T-helper 2 cell treated with Interferon-gamma antibody and Interleukin-4, amounts not matched to agents 100 ng/mL and 5 ng/mL, for 36 hours (primary cell): ENCODE data around the gene TGFB2. TPM values are rescaled to one million over a fixed set of nuclear protein-coding genes. Genes with fewer than 3 reads are reported as not detected.

Experiments
- intact Hi-C: fragments of 100-400 bp; cut with micrococcal nuclease; formaldehyde crosslinking; loops from one replicate; pipeline ENCODE4 v1.15.1; 2023
- total RNA-seq: library from RNA; stranded (reverse); gene quantifications from 2 replicates; pipeline ENCODE4 v1.2.3, GENCODE V29; 2022

Gene TGFB2
- total RNA-seq, 1 donor from 2014 or later, result not detected

DNA sequence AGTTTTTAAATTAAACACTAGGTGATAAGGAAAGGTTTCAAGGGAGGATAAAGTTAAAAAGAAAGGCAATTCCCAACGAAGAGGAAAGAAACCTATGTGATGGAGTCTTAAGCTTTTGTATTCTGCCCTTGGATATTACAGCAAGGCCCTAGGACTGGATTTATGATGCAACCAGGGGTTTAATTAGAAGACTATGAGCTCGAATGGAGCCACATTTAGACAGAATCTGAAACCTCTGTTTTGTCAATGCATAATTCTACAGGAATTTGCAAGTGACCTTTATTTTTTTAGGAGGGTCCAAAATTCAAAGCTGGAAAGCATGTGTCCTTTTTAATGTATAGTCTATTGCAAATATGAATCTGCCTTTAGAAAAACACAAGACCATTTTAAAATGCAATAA, 37.9 kb downstream of the TGFB2 start:
- intact Hi-C loops, result no loop called here

- intact Hi-C loops, result no loop called here
These were observed 38.5 kb downstream of the TGFB2 start for GRCh38 chr1:218383681-218384080.

- intact Hi-C loops, result no loop called here
These were observed 39.5 kb downstream of the TGFB2 start for GRCh38 chr1:218384581-218384993.

DNA sequence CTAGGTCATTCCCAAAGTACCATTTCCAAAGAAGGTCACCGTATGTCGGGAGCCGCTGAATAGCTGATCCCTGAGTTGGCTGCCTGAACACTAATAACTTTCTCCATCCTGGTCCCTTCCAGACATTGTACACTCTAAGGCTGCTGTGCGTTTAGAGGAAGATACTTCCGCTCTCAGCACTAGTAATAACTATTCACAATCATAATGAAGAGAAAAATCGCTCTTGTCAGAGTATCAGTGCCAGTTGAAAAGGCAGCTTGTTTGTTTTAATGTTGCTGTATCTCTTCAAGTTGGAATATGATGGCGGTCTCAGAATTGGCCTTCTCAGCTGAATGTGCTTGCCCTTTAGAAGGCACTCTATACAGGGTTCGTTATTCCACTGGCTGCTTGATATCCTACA, 43.5 kb downstream of the TGFB2 start:
- intact Hi-C loops, result no loop called here

DNA sequence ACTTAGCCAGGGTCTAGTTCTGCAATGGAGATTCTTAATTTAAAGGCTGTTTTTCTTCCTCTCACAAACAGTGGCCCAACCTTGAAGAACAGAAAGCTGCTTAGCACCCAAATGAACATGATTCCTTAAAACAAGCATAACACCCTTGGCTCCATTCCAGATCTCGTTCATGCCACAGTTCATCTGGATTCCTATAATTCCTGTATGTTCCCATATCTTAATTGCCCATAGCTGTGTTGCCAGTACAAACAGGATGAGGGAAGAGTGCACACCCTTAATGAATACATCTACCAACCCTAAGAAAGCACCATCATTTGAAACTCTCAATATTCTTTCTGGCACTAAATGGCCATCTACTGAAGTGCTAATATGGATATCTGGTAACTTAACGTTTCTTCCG, 45.5 kb downstream of the TGFB2 start:
- intact Hi-C loops, result no loop called here

GRCh38 chr1:218392780-218393179, 47.6 kb downstream of the TGFB2 start:
- intact Hi-C loops, result no loop called here

GRCh38 chr1:218394416-218394815, 49.3 kb downstream of the TGFB2 start:
- intact Hi-C loops, result no loop called here

- intact Hi-C loops, result no loop called here
These were observed 49.9 kb downstream of the TGFB2 start for GRCh38 chr1:218394989-218395388.

DNA sequence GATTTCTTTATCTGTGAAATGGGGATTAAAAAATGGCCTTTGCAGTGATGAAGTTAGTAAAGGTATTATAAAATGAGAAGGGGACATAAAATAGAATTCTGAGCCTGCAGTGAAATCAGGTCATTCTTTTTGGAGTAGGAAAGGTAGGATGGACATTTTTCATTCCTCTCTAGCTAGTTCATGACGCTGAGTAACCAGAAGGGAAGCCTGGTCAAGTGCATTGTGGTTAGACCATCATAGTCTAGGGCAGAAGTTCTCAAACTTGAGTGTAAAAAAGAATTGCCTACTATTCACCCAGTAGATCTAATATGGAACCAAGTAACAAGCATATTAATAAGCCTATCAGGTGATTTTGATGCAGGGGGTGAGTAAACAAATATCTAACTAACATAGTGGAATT, 50.8 kb downstream of the TGFB2 start:
- intact Hi-C loops, result no loop called here

GRCh38 chr1:218397752-218398339, 52.7 kb downstream of the TGFB2 start:
- intact Hi-C loops, result no loop called here

DNA sequence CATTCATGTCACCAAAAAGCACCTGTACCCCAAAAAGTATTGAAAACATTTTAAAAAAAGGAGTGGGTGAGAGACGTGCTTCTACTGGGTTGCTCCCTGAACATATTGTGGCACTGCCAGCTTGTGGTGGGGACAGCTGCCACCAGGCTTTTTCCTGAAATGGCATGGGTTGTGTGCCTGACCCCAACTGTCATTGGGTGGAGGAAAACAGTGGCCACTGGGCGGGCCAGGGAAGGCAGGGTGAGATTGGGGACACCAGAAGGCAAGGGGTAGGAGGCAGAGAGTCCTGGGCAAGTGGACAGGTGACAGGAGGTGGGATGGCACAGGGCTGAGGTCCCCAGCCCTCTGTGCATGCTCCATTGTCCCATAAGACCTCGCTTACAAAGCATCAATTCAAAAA, 55.5 kb downstream of the TGFB2 start:
- intact Hi-C loops, result no loop called here

- intact Hi-C loops, result no loop called here
These were observed 56.4 kb downstream of the TGFB2 start for GRCh38 chr1:218401441-218401997.

DNA sequence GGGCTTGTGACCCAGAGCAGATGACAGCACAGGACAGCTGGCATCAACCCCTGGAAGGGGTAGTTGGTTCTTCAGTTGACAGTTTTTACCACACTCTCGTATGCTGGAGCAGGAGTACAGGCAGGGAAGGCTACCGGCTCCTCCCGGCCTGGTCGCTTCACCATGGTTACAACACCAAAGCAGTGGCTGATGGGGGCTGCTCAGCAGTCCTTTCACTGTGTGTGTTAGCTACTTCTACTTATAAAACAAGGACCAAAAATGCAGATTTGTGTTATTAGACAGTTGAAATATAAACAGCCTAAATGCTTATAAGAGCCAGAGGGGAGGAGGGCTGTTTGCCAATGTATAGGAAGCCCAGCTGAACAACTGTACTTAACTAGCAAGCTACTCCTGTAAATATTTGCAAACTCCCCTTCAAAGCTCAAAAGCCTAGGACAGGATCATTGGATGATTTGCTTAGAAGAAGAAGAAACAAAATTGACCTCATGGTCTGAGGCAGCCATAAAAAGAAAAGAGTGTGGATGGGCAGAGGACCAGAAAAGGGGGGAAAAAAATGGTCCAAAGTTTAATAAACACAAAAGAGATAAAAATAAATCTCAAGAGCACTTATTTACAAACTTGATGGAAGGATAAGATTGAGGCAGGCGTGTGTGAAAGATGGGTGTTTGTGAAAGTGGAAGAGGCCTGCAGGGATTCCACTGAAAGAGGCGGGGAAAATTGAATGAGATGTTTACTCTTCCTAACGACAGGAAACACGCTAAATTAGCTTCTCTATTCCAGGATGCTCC, 57.1 kb downstream of the TGFB2 start:
- intact Hi-C loops, result no loop called here

DNA sequence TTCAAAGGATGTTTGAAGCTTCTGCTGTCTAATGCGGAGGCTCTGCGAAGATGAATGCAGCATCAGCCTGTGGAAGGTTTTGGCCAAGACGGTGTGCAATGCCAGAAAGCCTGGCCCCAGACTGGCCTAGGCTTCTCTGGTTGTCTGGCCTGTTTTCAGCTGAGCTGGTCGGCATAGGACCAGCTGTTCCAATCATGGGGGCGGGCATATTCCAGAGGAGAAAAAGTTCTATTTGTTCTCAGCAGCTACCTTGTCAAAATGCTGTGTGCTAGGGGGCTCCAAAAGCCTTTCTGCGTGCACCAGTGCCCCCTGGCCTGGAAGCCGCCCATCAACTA, 57.6 kb downstream of the TGFB2 start:
- intact Hi-C loops, result no loop called here

- intact Hi-C loops, result no loop called here
These were observed 58.2 kb downstream of the TGFB2 start for GRCh38 chr1:218403300-218403699.

DNA sequence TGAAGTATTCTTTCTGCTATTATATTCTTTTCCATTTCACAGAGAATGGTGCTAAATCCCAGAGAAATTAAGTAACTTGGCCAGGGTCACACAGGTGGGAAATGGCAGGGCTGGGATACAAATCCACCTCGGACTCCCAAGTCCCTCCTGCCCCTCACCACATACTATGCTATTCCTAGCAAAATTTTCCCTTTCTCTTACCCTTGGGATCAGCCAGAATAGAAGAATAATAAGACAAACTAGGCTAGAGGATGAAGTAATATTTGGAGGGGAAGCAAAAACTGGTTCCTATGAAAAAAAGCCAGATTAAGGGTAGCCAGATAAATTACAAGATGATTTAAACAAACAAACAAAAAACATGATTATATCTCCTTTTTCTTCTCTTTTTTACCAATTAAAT, 62.5 kb downstream of the TGFB2 start:
- intact Hi-C loops, result no loop called here

GRCh38 chr1:218408135-218408534, 63.0 kb downstream of the TGFB2 start:
- intact Hi-C loops, result no loop called here

GRCh38 chr1:218408942-218409341, 63.8 kb downstream of the TGFB2 start:
- intact Hi-C loops, result no loop called here

GRCh38 chr1:218409946-218410510, 64.9 kb downstream of the TGFB2 start:
- intact Hi-C loops, result no loop called here

- intact Hi-C loops, result no loop called here
These were observed 66.0 kb downstream of the TGFB2 start for GRCh38 chr1:218411101-218411500.

- intact Hi-C loops, result no loop called here
These were observed 67.0 kb downstream of the TGFB2 start for GRCh38 chr1:218412171-218412570.

- intact Hi-C loops, result no loop called here
These were observed 68.0 kb downstream of the TGFB2 start for GRCh38 chr1:218413179-218413578.
